Measurements from ENCODE around the gene HK3.

- TF ChIP-seq, protein P1, sequence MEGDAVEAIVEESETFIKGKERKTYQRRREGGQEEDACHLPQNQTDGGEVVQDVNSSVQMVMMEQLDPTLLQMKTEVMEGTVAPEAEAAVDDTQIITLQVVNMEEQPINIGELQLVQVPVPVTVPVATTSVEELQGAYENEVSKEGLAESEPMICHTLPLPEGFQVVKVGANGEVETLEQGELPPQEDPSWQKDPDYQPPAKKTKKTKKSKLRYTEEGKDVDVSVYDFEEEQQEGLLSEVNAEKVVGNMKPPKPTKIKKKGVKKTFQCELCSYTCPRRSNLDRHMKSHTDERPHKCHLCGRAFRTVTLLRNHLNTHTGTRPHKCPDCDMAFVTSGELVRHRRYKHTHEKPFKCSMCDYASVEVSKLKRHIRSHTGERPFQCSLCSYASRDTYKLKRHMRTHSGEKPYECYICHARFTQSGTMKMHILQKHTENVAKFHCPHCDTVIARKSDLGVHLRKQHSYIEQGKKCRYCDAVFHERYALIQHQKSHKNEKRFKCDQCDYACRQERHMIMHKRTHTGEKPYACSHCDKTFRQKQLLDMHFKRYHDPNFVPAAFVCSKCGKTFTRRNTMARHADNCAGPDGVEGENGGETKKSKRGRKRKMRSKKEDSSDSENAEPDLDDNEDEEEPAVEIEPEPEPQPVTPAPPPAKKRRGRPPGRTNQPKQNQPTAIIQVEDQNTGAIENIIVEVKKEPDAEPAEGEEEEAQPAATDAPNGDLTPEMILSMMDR (conservative IDR thresholded peaks at IDR 0.05; ENCODE audit: low read depth in 2 of 2), result no peak
- no peak for TF ChIP-seq POLR2AphosphoS5 (IDR thresholded peaks at IDR 0.05; ENCODE audit: low read depth)
- TF ChIP-seq ETS1 (IDR thresholded peaks at IDR 0.05), result no peak
- no peak for TF ChIP-seq CREB1 (CRISPR knock-in tag; IDR thresholded peaks at IDR 0.05; ENCODE audit: low read depth)
- no peak for TF ChIP-seq EZH2 (IDR thresholded peaks at IDR 0.05; ENCODE audit: low read depth, unreplicated experiment)
- TF ChIP-seq EZH2phosphoT487 (IDR thresholded peaks at IDR 0.05; ENCODE audit: unreplicated experiment), result no peak
- TF ChIP-seq JUNB (IDR thresholded peaks at IDR 0.05; ENCODE audit: unreplicated experiment), result no peak
- no peak for TF ChIP-seq ZNF331 (CRISPR knock-in tag; IDR thresholded peaks at IDR 0.05; ENCODE audit: low read depth)
- TF ChIP-seq, protein P2, sequence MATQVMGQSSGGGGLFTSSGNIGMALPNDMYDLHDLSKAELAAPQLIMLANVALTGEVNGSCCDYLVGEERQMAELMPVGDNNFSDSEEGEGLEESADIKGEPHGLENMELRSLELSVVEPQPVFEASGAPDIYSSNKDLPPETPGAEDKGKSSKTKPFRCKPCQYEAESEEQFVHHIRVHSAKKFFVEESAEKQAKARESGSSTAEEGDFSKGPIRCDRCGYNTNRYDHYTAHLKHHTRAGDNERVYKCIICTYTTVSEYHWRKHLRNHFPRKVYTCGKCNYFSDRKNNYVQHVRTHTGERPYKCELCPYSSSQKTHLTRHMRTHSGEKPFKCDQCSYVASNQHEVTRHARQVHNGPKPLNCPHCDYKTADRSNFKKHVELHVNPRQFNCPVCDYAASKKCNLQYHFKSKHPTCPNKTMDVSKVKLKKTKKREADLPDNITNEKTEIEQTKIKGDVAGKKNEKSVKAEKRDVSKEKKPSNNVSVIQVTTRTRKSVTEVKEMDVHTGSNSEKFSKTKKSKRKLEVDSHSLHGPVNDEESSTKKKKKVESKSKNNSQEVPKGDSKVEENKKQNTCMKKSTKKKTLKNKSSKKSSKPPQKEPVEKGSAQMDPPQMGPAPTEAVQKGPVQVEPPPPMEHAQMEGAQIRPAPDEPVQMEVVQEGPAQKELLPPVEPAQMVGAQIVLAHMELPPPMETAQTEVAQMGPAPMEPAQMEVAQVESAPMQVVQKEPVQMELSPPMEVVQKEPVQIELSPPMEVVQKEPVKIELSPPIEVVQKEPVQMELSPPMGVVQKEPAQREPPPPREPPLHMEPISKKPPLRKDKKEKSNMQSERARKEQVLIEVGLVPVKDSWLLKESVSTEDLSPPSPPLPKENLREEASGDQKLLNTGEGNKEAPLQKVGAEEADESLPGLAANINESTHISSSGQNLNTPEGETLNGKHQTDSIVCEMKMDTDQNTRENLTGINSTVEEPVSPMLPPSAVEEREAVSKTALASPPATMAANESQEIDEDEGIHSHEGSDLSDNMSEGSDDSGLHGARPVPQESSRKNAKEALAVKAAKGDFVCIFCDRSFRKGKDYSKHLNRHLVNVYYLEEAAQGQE (IDR thresholded peaks at IDR 0.05; ENCODE audit: unreplicated experiment), result no peak
- no peak for TF ChIP-seq ZNF462 (CRISPR knock-in tag; IDR thresholded peaks at IDR 0.05)
Measured at GRCh38 chr5:176855598-176855997, 43.5 kb downstream of the HK3 start.
